Astrocyte (in vitro differentiated cells and primary cell): ENCODE results near the gene GP9.

Experiments
- CTCF ChIP-seq: IDR thresholded peaks from 2 replicates; pipeline ENCODE4 v1.5.1; 2011; ENCODE audit warnings: low read depth, mild to moderate bottlenecking, inconsistent platforms, low read length, moderate library complexity; ENCODE audit not compliant: insufficient read depth
- EZH2 ChIP-seq: IDR thresholded peaks from 2 replicates; pipeline ENCODE4 v1.6.1; 2012; ENCODE audit warnings: mild to moderate bottlenecking, low read length, inconsistent platforms; ENCODE audit not compliant: insufficient read depth

- no peak for TF ChIP-seq CTCF
- TF ChIP-seq EZH2: no peak
Observed at GRCh38 chr3:129100274-129100673, 39.7 kb downstream of the GP9 start.
